DMS79 (cell line): ENCODE data around the gene XAGE1B.
"Not testable (repeated sequence)": the region's sequence is repeated elsewhere in the genome, so short reads cannot be mapped to it uniquely, and the experiment has no call there.

ENCODE experiments used
- DNase-seq: peaks from one replicate; lab custom pipeline; 2025; lab: John Stamatoyannopoulos, UW

Gene XAGE1B

GRCh38 chrX:52516987-52517325, at the start of gene XAGE1B:
Gene XAGE1B, minus strand, starts transcription at chrX:52517063. Its CDS starts 1,536 bp downstream, at chrX:52515527.
- not testable (repeated sequence) for DNase-seq

GRCh38 chrX:52563105-52563504, 46.2 kb upstream of the XAGE1B start:
- no peak for DNase-seq

- DNase-seq: no peak
Measured at GRCh38 chrX:52558140-52558539, 41.3 kb upstream of the XAGE1B start.

GRCh38 chrX:52556741-52557140, 39.9 kb upstream of the XAGE1B start:
- DNase-seq: no peak

- no peak for DNase-seq
Measured at GRCh38 chrX:52553995-52554642, 37.3 kb upstream of the XAGE1B start.

- DNase-seq: not testable (repeated sequence)
Measured at GRCh38 chrX:52548769-52549168, 31.9 kb upstream of the XAGE1B start.

GRCh38 chrX:52544147-52544840, 27.4 kb upstream of the XAGE1B start:
- no peak for DNase-seq

GRCh38 chrX:52542311-52542710, 25.4 kb upstream of the XAGE1B start:
- DNase-seq: no peak

- not testable (repeated sequence) for DNase-seq
Measured at GRCh38 chrX:52541051-52541450, 24.2 kb upstream of the XAGE1B start.

GRCh38 chrX:52516110-52516986, 515 bp downstream of the XAGE1B start:
- DNase-seq: not testable (repeated sequence)

- DNase-seq: not testable (repeated sequence)
Measured at GRCh38 chrX:52511126-52511525, 5.7 kb downstream of the XAGE1B start.

- DNase-seq: no peak
Measured at GRCh38 chrX:52509916-52510315, 6.9 kb downstream of the XAGE1B start.

- no peak for DNase-seq
Measured at GRCh38 chrX:52507331-52507730, 9.5 kb downstream of the XAGE1B start.

GRCh38 chrX:52504551-52504950, 12.3 kb downstream of the XAGE1B start:
- DNase-seq: no peak

GRCh38 chrX:52501362-52501761, 15.5 kb downstream of the XAGE1B start:
- DNase-seq: not testable (repeated sequence)

GRCh38 chrX:52496419-52496772, 20.5 kb downstream of the XAGE1B start:
- DNase-seq: not testable (repeated sequence)

- not testable (repeated sequence) for DNase-seq
Measured at GRCh38 chrX:52495545-52496418, 21.1 kb downstream of the XAGE1B start, which contains the start of gene XAGE1A. Gene XAGE1A, plus strand, starts transcription at chrX:52495808. Its CDS starts 1,554 bp downstream, at chrX:52497362.

- not testable (repeated sequence) for DNase-seq
Measured at GRCh38 chrX:52471301-52471700, 45.6 kb downstream of the XAGE1B start.
